Mesothelial cell of epicardium (in vitro differentiated cells): ENCODE measurements around the gene REG3A. TPM values are rescaled to one million over a fixed set of nuclear protein-coding genes. Genes with fewer than 3 reads are reported as not detected.

ENCODE experiments used
- DNase-seq, 2 experiments: peaks; one replicate each; pipeline ENCODE4 v3.0.0; 2021; ENCODE audit warnings: low spot score in 2 of 2; ENCODE audit not compliant: unreplicated experiment in 2 of 2
- H3K27ac Mint-ChIP-seq: 2 replicates; pipeline ENCODE4 v1.8.0; 2021; ENCODE audit warnings: mixed read lengths
- H3K27me3 Mint-ChIP-seq: 2 replicates; pipeline ENCODE4 v1.8.0; 2021; ENCODE audit warnings: low read depth, mixed read lengths
- H3K36me3 Mint-ChIP-seq: 2 replicates; pipeline ENCODE4 v1.8.0; 2021; ENCODE audit warnings: mixed read lengths
- H3K4me1 Mint-ChIP-seq: 2 replicates; pipeline ENCODE4 v1.8.0; 2021; ENCODE audit warnings: mixed read lengths
- H3K4me3 Mint-ChIP-seq: 2 replicates; pipeline ENCODE4 v1.8.0; 2021; ENCODE audit warnings: mild to moderate bottlenecking, moderate library complexity, mixed read lengths
- H3K9me3 Mint-ChIP-seq: 2 replicates; pipeline ENCODE4 v1.8.0; 2021; ENCODE audit warnings: mixed read lengths
- CTCF ChIP-seq: fragments of 200-600 bp; sonication (generic); IDR thresholded peaks from one replicate; pipeline ENCODE4 v1.5.0; 2021; ENCODE audit warnings: antibody characterized with exemption; ENCODE audit not compliant: unreplicated experiment
- total RNA-seq: library from RNA; stranded (reverse); gene quantifications from 3 replicates; pipeline ENCODE4 v1.2.1, GENCODE V29; 2021

REG3A gene
- total RNA-seq, 1 donor from 2014 or later = not detected

GRCh38 chr2:79131687-79132086 is 27.9 kb downstream of the REG3A start:
- Mint-ChIP-seq H3K4me1 (no peaks in the 10 kb centered on the region), H3K27me3 (peaks cover 25% of the 10 kb centered on the region), H3K36me3 (no peaks in the 10 kb centered on the region), H3K27ac (no peak overlapping the region), H3K4me3 (no peak overlapping the region), H3K9me3 (no peaks in the 10 kb centered on the region)
- no peak for DNase-seq
- no peak for TF ChIP-seq CTCF

GRCh38 chr2:79129804-79130203 is 29.7 kb downstream of the REG3A start:
- H3K9me3 Mint-ChIP-seq = no peaks in the 10 kb centered on the region
- H3K4me1 Mint-ChIP-seq = no peaks in the 10 kb centered on the region
- no peak for TF ChIP-seq CTCF
- no peaks in the 10 kb centered on the region for H3K36me3 Mint-ChIP-seq
- H3K4me3 Mint-ChIP-seq = no peak overlapping the region
- H3K27ac Mint-ChIP-seq = no peak overlapping the region
- H3K27me3 Mint-ChIP-seq = peaks cover 22% of the 10 kb centered on the region
- DNase-seq = no peak

GRCh38 chr2:79129260-79129659 is 30.3 kb downstream of the REG3A start:
- Mint-ChIP-seq H3K4me1 (no peaks in the 10 kb centered on the region), H3K4me3 (no peak overlapping the region), H3K36me3 (no peaks in the 10 kb centered on the region)

GRCh38 chr2:79128406-79128805 is 31.1 kb downstream of the REG3A start:
- no peaks in the 10 kb centered on the region for H3K9me3 Mint-ChIP-seq
- no peaks in the 10 kb centered on the region for H3K36me3 Mint-ChIP-seq
- H3K27ac Mint-ChIP-seq = no peak overlapping the region
- no peak for DNase-seq
- no peaks in the 10 kb centered on the region for H3K4me1 Mint-ChIP-seq
- peaks cover 20% of the 10 kb centered on the region for H3K27me3 Mint-ChIP-seq
- no peak for TF ChIP-seq CTCF
- no peak overlapping the region for H3K4me3 Mint-ChIP-seq

More at GRCh38 chr2:79129260-79129659, 30.3 kb downstream of the REG3A start:
- DNase-seq = no peak
- no peaks in the 10 kb centered on the region for H3K9me3 Mint-ChIP-seq
- no peak for TF ChIP-seq CTCF
- H3K27ac Mint-ChIP-seq = no peak overlapping the region
- peaks cover 21% of the 10 kb centered on the region for H3K27me3 Mint-ChIP-seq

GRCh38 chr2:79125721-79125985 is 33.9 kb downstream of the REG3A start:
- H3K9me3 Mint-ChIP-seq = no peaks in the 10 kb centered on the region
- H3K36me3 Mint-ChIP-seq = no peaks in the 10 kb centered on the region
- no peaks in the 10 kb centered on the region for H3K4me1 Mint-ChIP-seq
- no peak for TF ChIP-seq CTCF
- DNase-seq = no peak
- peaks cover 23% of the 10 kb centered on the region for H3K27me3 Mint-ChIP-seq
- H3K27ac Mint-ChIP-seq = no peak overlapping the region
- no peak overlapping the region for H3K4me3 Mint-ChIP-seq

GRCh38 chr2:79124907-79125720 is 34.4 kb downstream of the REG3A start:
- Mint-ChIP-seq H3K27ac (no peak overlapping the region), H3K9me3 (no peaks in the 10 kb centered on the region), H3K27me3 (peaks cover 25% of the 10 kb centered on the region), H3K4me1 (no peaks in the 10 kb centered on the region), H3K4me3 (no peak overlapping the region), H3K36me3 (no peaks in the 10 kb centered on the region)
- DNase-seq = no peak
- no peak for TF ChIP-seq CTCF
